ENCODE measurements around the gene KDM2A. TPM values are rescaled to one million over a fixed set of nuclear protein-coding genes. Genes with fewer than 3 reads are reported as not detected.

The KDM2A gene
- total RNA-seq, 1 donor from 2014 or later: 38.4 TPM

GRCh38 chr11:67240576-67241389 is 121.7 kb downstream of the KDM2A start:
- FAIRE-seq: no peak
- Histone ChIP-seq H3K4me3 (ENCODE audit: low read depth, low read length) (peak overlapping the region; percentile 63), H3K36me3 (ENCODE audit: control insufficient read depth, insufficient read depth, low read length) (peaks cover 8% of the 10 kb centered on the region), H3K27me3 (ENCODE audit: control insufficient read depth, insufficient read depth, low read length) (no peaks in the 10 kb centered on the region)
- peak; percentile 76 for DNase-seq (ENCODE audit: low read depth)
- TF ChIP-seq CTCF (IDR thresholded peaks at IDR 0.05; ENCODE audit: insufficient read depth, low read length, severe bottlenecking): no peak

DNA sequence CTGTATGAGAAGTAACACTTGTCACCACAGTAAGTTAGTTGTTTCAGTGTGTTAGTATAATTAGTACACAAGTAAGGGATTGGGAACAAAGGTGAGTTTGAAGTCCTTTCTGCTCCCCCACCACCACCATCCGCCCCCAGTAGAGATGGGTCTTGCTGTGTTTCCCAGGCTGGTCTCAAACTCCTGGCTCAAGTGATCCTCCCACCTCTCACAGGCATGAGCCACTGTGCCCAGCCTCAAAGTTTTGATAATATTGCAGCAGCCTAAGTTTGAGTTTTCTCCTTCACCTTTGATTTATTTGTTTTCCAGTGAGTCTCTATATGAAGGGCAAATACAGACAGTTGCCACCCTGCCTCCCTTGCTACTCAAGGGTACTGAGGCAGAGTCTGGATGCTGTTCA is 123.5 kb downstream of the KDM2A start:
- H3K4me3 ChIP-seq (ENCODE audit: low read depth, low read length): no peak overlapping the region
- no peak for TF ChIP-seq CTCF (IDR thresholded peaks at IDR 0.05; ENCODE audit: insufficient read depth, low read length, severe bottlenecking)
- H3K27me3 ChIP-seq (ENCODE audit: control insufficient read depth, insufficient read depth, low read length): no peaks in the 10 kb centered on the region
- H3K36me3 ChIP-seq (ENCODE audit: control insufficient read depth, insufficient read depth, low read length): peaks cover 14% of the 10 kb centered on the region
- FAIRE-seq: no peak
- no peak for DNase-seq (ENCODE audit: low read depth)

DNA sequence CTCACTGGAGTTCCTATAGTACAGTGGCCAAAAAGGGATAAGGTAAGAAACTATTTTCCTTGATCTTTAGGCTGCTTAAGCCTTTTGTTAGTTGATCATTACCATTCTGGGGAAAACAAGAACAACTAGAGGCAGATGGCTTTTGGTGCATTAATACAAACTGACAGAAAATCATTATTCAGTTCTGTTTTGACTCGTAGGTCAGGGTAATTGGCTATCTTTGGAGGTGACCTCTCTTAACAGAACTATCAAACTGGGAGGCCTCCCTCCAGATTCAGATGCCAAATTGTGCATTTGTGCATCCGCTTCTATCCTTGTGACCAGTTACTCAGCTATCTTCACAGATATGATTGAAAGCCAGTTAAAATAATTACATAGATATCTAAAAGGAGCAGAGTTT is 124.0 kb downstream of the KDM2A start:
- no peak overlapping the region for H3K4me3 ChIP-seq (ENCODE audit: low read depth, low read length)
- H3K27me3 ChIP-seq (ENCODE audit: control insufficient read depth, insufficient read depth, low read length): no peaks in the 10 kb centered on the region
- FAIRE-seq (no peak), DNase-seq (ENCODE audit: low read depth) (no peak)
- peaks cover 15% of the 10 kb centered on the region for H3K36me3 ChIP-seq (ENCODE audit: control insufficient read depth, insufficient read depth, low read length)
- no peak for TF ChIP-seq CTCF (IDR thresholded peaks at IDR 0.05; ENCODE audit: insufficient read depth, low read length, severe bottlenecking)

DNA sequence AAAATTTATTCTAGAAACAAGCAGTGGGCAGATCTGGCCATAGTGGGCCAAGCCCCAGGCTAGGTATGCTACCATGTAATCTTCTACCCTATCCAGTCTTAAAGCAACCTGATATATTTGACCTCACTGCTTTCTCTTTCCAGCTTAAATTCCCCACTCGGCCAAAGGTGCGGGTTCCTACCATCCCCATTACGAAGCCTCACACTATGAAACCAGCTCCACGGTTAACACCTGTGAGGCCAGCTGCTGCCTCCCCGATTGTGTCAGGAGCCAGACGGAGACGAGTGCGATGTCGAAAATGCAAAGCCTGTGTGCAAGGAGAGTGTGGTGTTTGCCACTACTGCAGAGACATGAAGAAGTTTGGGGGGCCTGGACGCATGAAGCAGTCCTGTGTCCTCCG is 126.0 kb downstream of the KDM2A start:
- Histone ChIP-seq H3K36me3 (ENCODE audit: control insufficient read depth, insufficient read depth, low read length) (peaks cover 20% of the 10 kb centered on the region), H3K4me3 (ENCODE audit: low read depth, low read length) (no peak overlapping the region), H3K27me3 (ENCODE audit: control insufficient read depth, insufficient read depth, low read length) (no peaks in the 10 kb centered on the region)
- no peak for TF ChIP-seq CTCF (IDR thresholded peaks at IDR 0.05; ENCODE audit: insufficient read depth, low read length, severe bottlenecking)
- DNase-seq (ENCODE audit: low read depth): no peak
- FAIRE-seq: no peak

- TF ChIP-seq CTCF (IDR thresholded peaks at IDR 0.05; ENCODE audit: insufficient read depth, low read length, severe bottlenecking): no peak
- H3K4me3 ChIP-seq (ENCODE audit: low read depth, low read length): no peak overlapping the region
- no peak for FAIRE-seq
- DNase-seq (ENCODE audit: low read depth): no peak
- peaks cover 35% of the 10 kb centered on the region for H3K36me3 ChIP-seq (ENCODE audit: control insufficient read depth, insufficient read depth, low read length)
- H3K27me3 ChIP-seq (ENCODE audit: control insufficient read depth, insufficient read depth, low read length): no peaks in the 10 kb centered on the region
These were observed 129.0 kb downstream of the KDM2A start for GRCh38 chr11:67247946-67248550.
